Natural killer cell (primary cell): ENCODE data around the gene PRRG3. TPM values are rescaled to one million over a fixed set of nuclear protein-coding genes. Genes with fewer than 3 reads are reported as not detected.

Experiments
- ATAC-seq, 3 donors: fragments of 150-1000 bp in 2 of 3; fragments of 200-7000 bp in 1 of 3; cut with Tn5 transposase; 1 replicate in 1 of 3; 2 replicates in 2 of 3; pipeline ENCODE4 v1.10.0; 2021; ENCODE audit warnings: mild to moderate bottlenecking in 2 of 3, moderate library complexity in 2 of 3
- DNase-seq, 2 donors: peaks; one replicate each; pipeline versions ENCODE4 v3.0.0 to v3.0.0-alpha.2; 2013 to 2021; ENCODE audit warnings: mixed read lengths in 1 of 2
- H3K27ac ChIP-seq: one replicate; pipeline ENCODE4 v1.5.1; 2013; ENCODE audit warnings: mild to moderate bottlenecking, low read length
- H3K27me3 ChIP-seq: one replicate; pipeline ENCODE4 v1.6.1; 2013; ENCODE audit warnings: low read length; ENCODE audit not compliant: control insufficient read depth, insufficient read depth
- H3K36me3 ChIP-seq: one replicate; pipeline ENCODE4 v1.6.1; 2013; ENCODE audit warnings: low read length; ENCODE audit not compliant: control insufficient read depth, insufficient read depth
- H3K4me1 ChIP-seq: one replicate; pipeline ENCODE4 v1.6.1; 2013; ENCODE audit warnings: low read length; ENCODE audit not compliant: control insufficient read depth, insufficient read depth
- H3K4me3 ChIP-seq: one replicate; pipeline ENCODE4 v1.5.1; 2013; ENCODE audit warnings: low read length
- H3K9me3 ChIP-seq: one replicate; pipeline ENCODE4 v1.6.1; 2013; ENCODE audit warnings: low read length; ENCODE audit not compliant: control insufficient read depth, insufficient read depth
- H3K27ac Mint-ChIP-seq, 2 donors: one replicate each; pipeline ENCODE4 v1.8.0; 2022; ENCODE audit warnings: mild to moderate bottlenecking in 2 of 2, mixed read lengths in 2 of 2, moderate library complexity in 1 of 2
- H3K27me3 Mint-ChIP-seq, 2 donors: one replicate each; pipeline ENCODE4 v1.8.0; 2022; ENCODE audit warnings: low read depth in 2 of 2, mixed read lengths in 2 of 2
- H3K36me3 Mint-ChIP-seq: one replicate; pipeline ENCODE4 v1.8.0; 2022; ENCODE audit warnings: mixed read lengths
- H3K4me1 Mint-ChIP-seq, 2 donors: one replicate each; pipeline ENCODE4 v1.8.0; 2022; ENCODE audit warnings: mixed read lengths in 2 of 2
- H3K4me3 Mint-ChIP-seq: one replicate; pipeline ENCODE4 v1.8.0; 2022; ENCODE audit warnings: mild to moderate bottlenecking, moderate library complexity, mixed read lengths
- H3K9me3 Mint-ChIP-seq, 2 donors: one replicate each; pipeline ENCODE4 v1.8.0; 2022; ENCODE audit warnings: mixed read lengths in 2 of 2
- WGBS: methylation state at CpG from one replicate; pipeline ENCODE4 v1.1.7; 2013; ENCODE audit warnings: missing lambda C conversion rate; ENCODE audit not compliant: insufficient coverage; 5-methylcytosine and 5-hydroxymethylcytosine counted together
- intact Hi-C: fragments of 100-400 bp; cut with micrococcal nuclease; formaldehyde crosslinking; loops from one replicate; pipeline ENCODE4 v1.14.2; 2022
- total RNA-seq, 4 donors: library from RNA; stranded (reverse); fragments of 120-200 nt in 1 of 4; gene quantifications; one replicate each; pipeline versions ENCODE4 v1.2.3 to v1.2.4, GENCODE V29; 2013 to 2022
- TF ChIP-seq, protein P1 (sequence below): fragments of 200-600 bp; IDR thresholded peaks from one replicate; pipeline ENCODE4 v1.8.0; 2022; ENCODE audit warnings: antibody characterized with exemption

The PRRG3 gene
- total RNA-seq, 3 donors from 2014 or later (not counting 1 experiment from before 2014, with no cell fraction given) = not detected

DNA sequence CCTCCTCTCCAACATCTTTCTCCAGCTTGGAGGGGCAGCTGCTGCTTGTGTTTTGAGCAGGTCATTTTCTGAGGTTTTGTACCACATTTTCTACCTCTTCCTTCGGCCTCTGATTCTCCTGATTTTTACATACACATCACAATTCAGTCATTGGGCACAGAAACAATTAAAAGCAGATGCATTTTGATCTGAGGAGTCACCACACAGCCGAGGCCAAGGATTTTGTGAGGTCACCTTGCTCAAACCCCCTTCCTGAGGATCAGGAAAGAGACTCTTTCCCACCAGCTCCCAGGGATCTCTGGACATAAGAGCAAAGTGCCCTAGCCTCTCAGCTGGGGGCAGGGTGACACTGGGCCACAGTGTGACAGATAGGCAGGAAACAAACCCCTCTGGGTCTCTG, 15.2 kb downstream of the PRRG3 start:
- H3K4me1 Mint-ChIP-seq = no peaks in the 10 kb centered on the region
- peaks cover 0 to 7% of the 10 kb centered on the region in 2 donors for H3K27me3 Mint-ChIP-seq
- H3K27ac Mint-ChIP-seq = no peak overlapping the region
- H3K4me3 ChIP-seq = no peak overlapping the region
- no peak overlapping the region for H3K27ac ChIP-seq
- intact Hi-C loops = no loop called here
- H3K9me3 ChIP-seq = no peaks in the 10 kb centered on the region
- H3K4me3 Mint-ChIP-seq = no peak overlapping the region
- ATAC-seq (no peak), DNase-seq (no peak)
- H3K27me3 ChIP-seq = no peaks in the 10 kb centered on the region
- H3K4me1 ChIP-seq = no peaks in the 10 kb centered on the region
- no peaks in the 10 kb centered on the region for H3K36me3 Mint-ChIP-seq
- WGBS = 75% methylated on average over 2 of the region's 2 CpGs
- TF ChIP-seq, protein P1, sequence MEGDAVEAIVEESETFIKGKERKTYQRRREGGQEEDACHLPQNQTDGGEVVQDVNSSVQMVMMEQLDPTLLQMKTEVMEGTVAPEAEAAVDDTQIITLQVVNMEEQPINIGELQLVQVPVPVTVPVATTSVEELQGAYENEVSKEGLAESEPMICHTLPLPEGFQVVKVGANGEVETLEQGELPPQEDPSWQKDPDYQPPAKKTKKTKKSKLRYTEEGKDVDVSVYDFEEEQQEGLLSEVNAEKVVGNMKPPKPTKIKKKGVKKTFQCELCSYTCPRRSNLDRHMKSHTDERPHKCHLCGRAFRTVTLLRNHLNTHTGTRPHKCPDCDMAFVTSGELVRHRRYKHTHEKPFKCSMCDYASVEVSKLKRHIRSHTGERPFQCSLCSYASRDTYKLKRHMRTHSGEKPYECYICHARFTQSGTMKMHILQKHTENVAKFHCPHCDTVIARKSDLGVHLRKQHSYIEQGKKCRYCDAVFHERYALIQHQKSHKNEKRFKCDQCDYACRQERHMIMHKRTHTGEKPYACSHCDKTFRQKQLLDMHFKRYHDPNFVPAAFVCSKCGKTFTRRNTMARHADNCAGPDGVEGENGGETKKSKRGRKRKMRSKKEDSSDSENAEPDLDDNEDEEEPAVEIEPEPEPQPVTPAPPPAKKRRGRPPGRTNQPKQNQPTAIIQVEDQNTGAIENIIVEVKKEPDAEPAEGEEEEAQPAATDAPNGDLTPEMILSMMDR = no peak
- no peaks in the 10 kb centered on the region for H3K9me3 Mint-ChIP-seq
- no peaks in the 10 kb centered on the region for H3K36me3 ChIP-seq

DNA sequence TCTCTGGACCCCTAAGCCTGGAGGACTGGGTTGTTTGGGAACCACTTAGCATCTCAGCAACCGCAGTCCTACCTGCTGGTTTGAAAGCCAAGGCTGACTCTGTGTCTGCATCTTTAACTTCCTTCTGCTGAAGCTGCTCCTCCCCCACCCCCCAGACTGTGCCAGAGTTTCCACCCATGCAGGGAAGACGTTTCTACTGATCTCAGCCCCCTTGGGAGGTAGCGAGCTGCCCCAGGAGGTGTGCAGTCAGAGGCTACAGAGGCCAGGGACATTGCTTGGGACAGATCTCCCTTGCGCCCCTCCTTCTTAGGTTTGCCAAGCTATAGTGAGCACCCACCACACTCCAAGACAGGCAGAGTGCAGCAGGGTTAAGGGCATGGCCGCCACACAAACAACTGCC, 15.9 kb downstream of the PRRG3 start:
- no peak overlapping the region for H3K27ac Mint-ChIP-seq
- Histone ChIP-seq H3K27ac (no peak overlapping the region), H3K4me3 (no peak overlapping the region), H3K27me3 (no peaks in the 10 kb centered on the region), H3K9me3 (no peaks in the 10 kb centered on the region), H3K36me3 (no peaks in the 10 kb centered on the region), H3K4me1 (no peaks in the 10 kb centered on the region)
- H3K4me1 Mint-ChIP-seq = no peaks in the 10 kb centered on the region
- DNase-seq = no peak
- ATAC-seq = no peak
- 62% methylated on average over 5 of the region's 5 CpGs for WGBS
- peaks cover 0 to 7% of the 10 kb centered on the region in 2 donors for H3K27me3 Mint-ChIP-seq
- TF ChIP-seq, protein P1 = no peak
- no peaks in the 10 kb centered on the region for H3K36me3 Mint-ChIP-seq
- no peaks in the 10 kb centered on the region for H3K9me3 Mint-ChIP-seq
- intact Hi-C loops = no loop called here
- no peak overlapping the region for H3K4me3 Mint-ChIP-seq

DNA sequence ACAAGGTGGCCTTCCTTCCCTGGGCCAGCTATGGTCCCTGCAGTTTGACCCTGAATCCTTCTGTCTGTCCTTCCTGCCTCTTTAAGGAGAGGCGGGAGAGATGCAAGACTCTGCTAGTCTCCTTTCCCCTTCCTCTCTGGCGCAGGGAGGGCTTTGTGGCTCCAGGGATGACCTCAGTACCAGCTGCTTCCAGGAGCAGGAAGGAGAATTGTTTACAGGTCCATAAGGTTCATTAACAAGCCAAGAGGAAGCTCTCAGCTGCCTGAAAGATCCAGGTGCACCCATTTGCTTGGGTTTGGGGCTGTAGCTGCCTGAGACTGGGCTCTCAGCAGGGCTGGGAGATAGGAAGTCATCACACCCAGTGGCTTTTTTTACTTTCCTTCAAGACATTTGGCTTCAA, 16.5 kb downstream of the PRRG3 start:
- no peak for ATAC-seq
- no peak for DNase-seq
- H3K36me3 ChIP-seq = no peaks in the 10 kb centered on the region
- Mint-ChIP-seq H3K36me3 (no peaks in the 10 kb centered on the region), H3K27ac (no peak overlapping the region), H3K27me3 (peaks cover 0 to 11% of the 10 kb centered on the region in 2 donors), H3K9me3 (no peaks in the 10 kb centered on the region), H3K4me3 (no peak overlapping the region), H3K4me1 (no peaks in the 10 kb centered on the region)
- H3K9me3 ChIP-seq = no peaks in the 10 kb centered on the region
- H3K4me3 ChIP-seq = no peak overlapping the region
- no peaks in the 10 kb centered on the region for H3K27me3 ChIP-seq
- TF ChIP-seq, protein P1 = no peak
- 45% methylated on average over 2 of the region's 2 CpGs for WGBS
- H3K4me1 ChIP-seq = no peaks in the 10 kb centered on the region
- intact Hi-C loops = no loop called here
- H3K27ac ChIP-seq = no peak overlapping the region

DNA sequence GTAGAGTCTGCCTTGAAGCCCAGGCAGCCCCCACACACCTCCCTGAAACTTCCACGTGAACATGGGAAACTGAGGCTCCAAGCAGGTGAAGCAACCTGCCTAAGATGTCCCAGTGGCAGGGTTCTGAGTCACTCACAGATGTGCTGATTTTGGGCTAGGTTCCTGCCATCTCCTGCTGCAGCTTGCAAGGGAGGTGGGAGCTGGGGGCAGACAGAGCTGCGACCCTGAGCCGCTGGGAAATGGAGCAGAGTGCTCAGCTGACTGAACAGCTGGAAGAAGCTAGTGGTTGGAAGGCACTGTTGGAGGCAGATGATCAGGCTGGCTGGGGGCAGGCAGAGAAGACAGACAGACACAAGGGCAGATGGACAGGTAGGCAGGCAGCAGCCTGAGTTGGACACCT, 17.0 kb downstream of the PRRG3 start:
- H3K9me3 Mint-ChIP-seq = no peaks in the 10 kb centered on the region
- H3K4me3 ChIP-seq = no peak overlapping the region
- H3K27ac Mint-ChIP-seq = no peak overlapping the region
- H3K36me3 Mint-ChIP-seq = no peaks in the 10 kb centered on the region
- WGBS = 82% methylated on average over 3 of the region's 3 CpGs
- no peaks in the 10 kb centered on the region for H3K4me1 Mint-ChIP-seq
- H3K27ac ChIP-seq = no peak overlapping the region
- peaks cover under 1 to 16% of the 10 kb centered on the region in 2 donors for H3K27me3 Mint-ChIP-seq
- H3K36me3 ChIP-seq = no peaks in the 10 kb centered on the region
- TF ChIP-seq, protein P1 = no peak
- H3K27me3 ChIP-seq = no peaks in the 10 kb centered on the region
- intact Hi-C loops = no loop called here
- no peaks in the 10 kb centered on the region for H3K9me3 ChIP-seq
- H3K4me3 Mint-ChIP-seq = no peak overlapping the region
- H3K4me1 ChIP-seq = no peaks in the 10 kb centered on the region
- ATAC-seq = no peak
- DNase-seq = no peak
